Stimulated activated naive CD8-positive, alpha-beta T cell treated with anti-CD3 and anti-CD28 coated beads, Interleukin-15, Interleukin-2, amounts not matched to agents 100 ng/mL and 50 ng/mL, for 24 hours (primary cell): Measurements from ENCODE around the gene HDAC1.

ENCODE experiments used
- H3K27ac Mint-ChIP-seq: one replicate; pipeline ENCODE4 v1.8.0; 2021; ENCODE audit warnings: mild to moderate bottlenecking, mixed read lengths
- H3K27me3 Mint-ChIP-seq: one replicate; pipeline ENCODE4 v1.8.0; 2021; ENCODE audit warnings: mixed read lengths
- H3K36me3 Mint-ChIP-seq: one replicate; pipeline ENCODE4 v1.8.0; 2021; ENCODE audit warnings: low read depth, mixed read lengths
- H3K4me1 Mint-ChIP-seq: one replicate; pipeline ENCODE4 v1.8.0; 2021; ENCODE audit warnings: low read depth, mixed read lengths
- H3K4me3 Mint-ChIP-seq: one replicate; pipeline ENCODE4 v1.8.0; 2021; ENCODE audit warnings: mild to moderate bottlenecking, mixed read lengths
- H3K9me3 Mint-ChIP-seq: one replicate; pipeline ENCODE4 v1.8.0; 2021; ENCODE audit warnings: mixed read lengths

Gene HDAC1

DNA sequence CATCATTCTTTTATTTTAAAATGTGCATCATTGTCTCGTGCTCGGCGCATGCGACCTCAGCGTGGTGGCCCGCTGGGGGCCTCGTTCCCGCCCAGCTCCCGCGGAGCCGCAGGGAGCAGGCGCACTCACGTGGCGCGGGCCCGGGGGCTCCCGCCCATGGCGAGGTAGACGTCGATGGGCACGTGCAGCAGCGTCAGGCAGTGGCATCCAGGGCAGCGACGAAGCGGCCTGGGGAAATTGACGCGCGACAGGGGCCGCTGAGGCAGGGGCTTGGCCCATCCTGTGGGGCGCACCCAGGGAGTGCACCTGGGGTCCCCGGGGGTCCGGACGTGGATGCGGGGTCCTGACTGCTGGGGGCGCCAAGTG is 69.4 kb downstream of the HDAC1 start:
- Mint-ChIP-seq H3K4me3 (no peak overlapping the region), H3K27me3 (no peaks in the 10 kb centered on the region), H3K9me3 (no peaks in the 10 kb centered on the region), H3K27ac (no peak overlapping the region), H3K36me3 (peaks cover 18% of the 10 kb centered on the region), H3K4me1 (peaks cover 24% of the 10 kb centered on the region)

DNA sequence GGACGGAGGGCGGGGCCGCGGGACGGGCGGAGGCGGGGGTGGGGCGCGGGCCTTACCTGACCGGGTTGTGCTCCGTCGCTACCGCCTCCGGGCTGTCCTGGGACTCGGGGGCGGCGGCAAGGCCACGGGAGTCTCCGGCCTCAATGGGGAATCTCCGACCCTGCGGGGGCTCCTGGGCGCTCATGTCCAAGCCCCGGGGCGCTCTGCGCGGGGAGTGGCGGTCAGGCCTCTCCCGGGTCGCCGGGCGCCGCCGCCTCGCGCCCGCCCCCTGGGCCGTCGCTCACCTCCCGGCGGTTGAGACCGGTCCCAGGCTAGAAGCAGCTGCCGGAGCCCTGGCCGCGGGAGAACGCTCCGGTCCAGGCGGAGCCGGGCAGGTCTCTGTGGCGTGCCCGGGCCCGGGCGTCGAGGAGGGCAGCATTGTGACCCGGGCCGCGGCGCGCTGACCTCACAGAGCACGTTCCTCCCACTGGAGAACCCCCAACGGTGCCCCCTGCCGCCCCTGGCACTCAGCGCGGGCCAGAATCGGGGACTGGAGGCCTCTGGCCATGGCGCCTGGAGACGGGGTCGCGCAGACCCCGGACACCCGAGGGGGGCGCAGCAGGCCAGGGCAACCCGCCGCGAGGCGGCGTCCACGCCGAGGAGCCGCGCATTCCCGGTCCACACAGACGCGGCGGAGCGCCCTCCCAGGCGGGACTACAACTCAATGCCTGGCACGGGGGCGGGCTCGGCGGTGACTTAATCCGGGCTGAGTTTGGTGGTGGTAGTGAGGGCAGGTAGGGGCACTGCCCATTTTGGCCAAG is 70.0 kb downstream of the HDAC1 start:
- H3K27ac Mint-ChIP-seq, result no peak overlapping the region
- H3K27me3 Mint-ChIP-seq, result no peaks in the 10 kb centered on the region
- peaks cover 24% of the 10 kb centered on the region for H3K4me1 Mint-ChIP-seq
- no peaks in the 10 kb centered on the region for H3K9me3 Mint-ChIP-seq
- H3K36me3 Mint-ChIP-seq, result peaks cover 18% of the 10 kb centered on the region
- no peak overlapping the region for H3K4me3 Mint-ChIP-seq

DNA sequence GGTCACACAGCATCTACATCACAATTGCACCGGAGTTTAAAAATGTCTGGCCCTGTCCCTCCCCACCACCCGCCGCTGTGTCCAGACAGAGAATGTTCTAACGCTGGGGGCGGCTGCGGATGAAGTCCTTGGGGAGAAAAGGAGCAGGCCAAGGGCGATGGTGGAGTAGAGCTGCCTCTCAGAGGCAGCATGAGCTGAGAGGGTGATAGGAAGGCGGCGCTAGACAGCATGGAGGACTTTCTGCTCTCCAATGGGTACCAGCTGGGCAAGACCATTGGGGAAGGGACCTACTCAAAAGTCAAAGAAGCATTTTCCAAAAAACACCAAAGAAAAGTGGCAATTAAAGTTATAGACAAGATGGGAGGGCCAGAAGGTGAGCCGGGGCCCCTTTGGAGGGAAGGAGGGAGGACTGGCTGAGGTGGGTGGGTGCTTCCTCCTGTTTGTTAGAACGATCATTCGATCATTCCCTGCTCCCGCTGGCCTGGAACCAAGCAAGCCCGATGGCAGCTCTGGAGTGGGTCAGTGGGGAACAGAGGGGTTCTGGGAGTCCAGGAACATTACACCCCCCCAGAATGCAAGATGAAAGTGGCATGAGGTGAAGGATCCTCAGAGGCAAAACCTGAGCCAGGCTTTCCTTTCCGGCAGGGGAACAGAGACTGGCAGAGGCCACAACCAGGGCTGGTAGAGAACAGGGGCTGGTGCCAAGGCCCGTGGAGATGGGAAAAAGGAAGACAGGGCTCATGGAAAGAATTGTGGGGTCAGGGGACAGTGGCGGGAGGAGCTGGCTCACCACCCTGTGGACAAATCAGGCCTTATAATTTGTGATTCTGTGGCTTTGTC is 70.8 kb downstream of the HDAC1 start, which contains the start of the genes FAM229A and TSSK3:
FAM229A (minus strand) TSS at position 12 of the 840 bp plus-strand sequence. CDS start 394 bp downstream, outside the sequence.
TSSK3 (plus strand) TSS at position 66 of the 840 bp plus-strand sequence; CDS start at position 229, 163 bp downstream.
- peaks cover 24% of the 10 kb centered on the region for H3K4me1 Mint-ChIP-seq
- H3K4me3 Mint-ChIP-seq, result no peak within 1 kb of the TSS
- no peaks in the 10 kb centered on the region for H3K27me3 Mint-ChIP-seq
- no peak within 1 kb of the TSS for H3K27ac Mint-ChIP-seq
- H3K36me3 Mint-ChIP-seq, result peaks cover 18% of the 10 kb centered on the region
- H3K9me3 Mint-ChIP-seq, result no peaks in the 10 kb centered on the region

DNA sequence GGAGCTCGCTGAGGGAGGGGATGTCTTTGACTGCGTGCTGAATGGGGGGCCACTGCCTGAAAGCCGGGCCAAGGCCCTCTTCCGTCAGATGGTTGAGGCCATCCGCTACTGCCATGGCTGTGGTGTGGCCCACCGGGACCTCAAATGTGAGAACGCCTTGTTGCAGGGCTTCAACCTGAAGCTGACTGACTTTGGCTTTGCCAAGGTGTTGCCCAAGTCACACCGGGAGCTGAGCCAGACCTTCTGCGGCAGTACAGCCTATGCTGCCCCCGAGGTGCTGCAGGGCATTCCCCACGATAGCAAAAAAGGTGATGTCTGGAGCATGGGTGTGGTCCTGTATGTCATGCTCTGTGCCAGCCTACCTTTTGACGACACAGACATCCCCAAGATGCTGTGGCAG is 71.8 kb downstream of the HDAC1 start:
- no peaks in the 10 kb centered on the region for H3K27me3 Mint-ChIP-seq
- no peaks in the 10 kb centered on the region for H3K9me3 Mint-ChIP-seq
- H3K27ac Mint-ChIP-seq, result no peak overlapping the region
- H3K4me3 Mint-ChIP-seq, result no peak overlapping the region
- H3K36me3 Mint-ChIP-seq, result peaks cover 21% of the 10 kb centered on the region
- H3K4me1 Mint-ChIP-seq, result peaks cover 24% of the 10 kb centered on the region

DNA sequence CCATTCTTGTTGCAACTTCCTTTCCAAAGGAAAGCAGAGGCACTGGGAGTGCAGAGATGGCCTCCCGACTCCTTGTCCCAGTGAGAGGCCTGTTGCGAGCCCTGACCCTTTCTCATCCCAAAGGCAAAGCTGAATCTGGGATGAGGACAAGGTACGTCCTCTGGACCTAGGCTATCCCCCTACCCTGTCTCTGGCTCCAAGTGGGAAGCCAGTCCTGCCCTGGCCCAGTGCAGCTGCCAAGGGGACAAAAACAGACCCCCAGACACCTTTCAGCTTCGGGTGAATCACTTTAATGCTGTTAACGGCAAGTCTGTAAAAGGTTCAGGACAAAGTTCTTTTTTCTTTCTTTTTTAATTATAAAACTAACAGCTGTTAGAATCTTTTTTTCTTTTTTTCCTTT is 73.0 kb downstream of the HDAC1 start:
- no peaks in the 10 kb centered on the region for H3K9me3 Mint-ChIP-seq

DNA sequence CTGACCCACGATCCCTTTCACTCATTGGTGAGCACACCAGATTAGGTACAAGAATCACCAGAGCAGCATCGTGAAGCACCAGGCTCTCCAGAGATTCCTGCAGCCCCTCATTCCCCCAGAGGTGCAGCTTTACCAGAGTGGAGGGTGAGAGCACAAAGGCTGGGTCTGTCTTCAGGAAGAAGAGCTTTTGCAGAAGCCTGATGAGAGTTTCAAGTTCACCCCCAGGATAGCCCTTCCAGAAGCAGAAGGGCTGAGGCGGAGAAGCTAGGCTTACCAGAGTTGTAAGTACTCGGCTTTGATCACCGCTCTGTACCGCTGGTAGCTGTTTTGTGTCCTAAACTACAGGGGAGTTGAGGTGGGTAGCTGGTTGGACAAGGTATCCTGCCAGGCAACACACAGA is 73.6 kb downstream of the HDAC1 start:
- H3K9me3 Mint-ChIP-seq, result no peaks in the 10 kb centered on the region
- H3K27ac Mint-ChIP-seq, result no peak overlapping the region
- H3K4me1 Mint-ChIP-seq, result peaks cover 13% of the 10 kb centered on the region
- H3K4me3 Mint-ChIP-seq, result no peak overlapping the region
- peaks cover 30% of the 10 kb centered on the region for H3K36me3 Mint-ChIP-seq
- H3K27me3 Mint-ChIP-seq, result no peaks in the 10 kb centered on the region

More for the DNA sequence above, 73.0 kb downstream of the HDAC1 start:
- no peaks in the 10 kb centered on the region for H3K27me3 Mint-ChIP-seq
- no peak overlapping the region for H3K27ac Mint-ChIP-seq
- peaks cover 30% of the 10 kb centered on the region for H3K36me3 Mint-ChIP-seq
- peaks cover 19% of the 10 kb centered on the region for H3K4me1 Mint-ChIP-seq
- no peak overlapping the region for H3K4me3 Mint-ChIP-seq

DNA sequence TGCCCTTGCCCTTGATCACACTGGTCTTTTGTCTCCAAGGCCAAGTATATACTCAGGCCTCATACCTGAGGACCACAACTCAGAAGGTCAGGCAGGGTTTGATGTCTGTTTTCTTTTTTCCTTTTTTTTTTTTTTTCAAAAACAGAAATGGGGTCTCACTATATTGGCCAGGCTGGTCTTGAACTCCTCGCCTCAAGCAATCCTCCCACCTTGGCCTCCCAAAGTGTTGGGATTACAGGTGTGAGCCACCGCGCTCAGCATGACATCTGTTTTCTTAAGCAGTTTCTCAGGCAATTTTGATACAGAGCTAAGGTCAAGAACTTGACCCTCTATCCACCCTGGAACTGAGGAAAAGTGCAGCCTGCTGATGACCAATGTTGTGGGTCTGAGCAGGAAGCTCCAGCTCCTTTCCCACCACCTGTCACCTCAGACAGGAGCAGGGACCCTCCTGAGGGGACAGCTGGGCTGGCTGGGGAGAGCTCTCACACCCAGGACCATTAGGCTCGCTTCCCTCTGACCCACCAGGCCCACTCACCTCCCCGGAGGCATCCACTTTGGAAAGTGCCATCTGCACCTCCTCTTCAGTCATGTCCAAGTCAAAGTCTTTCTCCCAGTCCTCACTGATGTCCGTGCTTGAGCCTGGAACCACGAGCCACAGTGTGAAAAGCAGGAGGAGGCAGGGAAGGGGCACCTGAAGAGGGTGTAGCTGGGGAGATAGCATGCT is 76.2 kb downstream of the HDAC1 start:
- H3K36me3 Mint-ChIP-seq, result peaks cover 27% of the 10 kb centered on the region
- H3K4me3 Mint-ChIP-seq, result no peak overlapping the region
- no peaks in the 10 kb centered on the region for H3K9me3 Mint-ChIP-seq
- no peak overlapping the region for H3K27ac Mint-ChIP-seq
- H3K4me1 Mint-ChIP-seq, result peaks cover 16% of the 10 kb centered on the region
- no peaks in the 10 kb centered on the region for H3K27me3 Mint-ChIP-seq

DNA sequence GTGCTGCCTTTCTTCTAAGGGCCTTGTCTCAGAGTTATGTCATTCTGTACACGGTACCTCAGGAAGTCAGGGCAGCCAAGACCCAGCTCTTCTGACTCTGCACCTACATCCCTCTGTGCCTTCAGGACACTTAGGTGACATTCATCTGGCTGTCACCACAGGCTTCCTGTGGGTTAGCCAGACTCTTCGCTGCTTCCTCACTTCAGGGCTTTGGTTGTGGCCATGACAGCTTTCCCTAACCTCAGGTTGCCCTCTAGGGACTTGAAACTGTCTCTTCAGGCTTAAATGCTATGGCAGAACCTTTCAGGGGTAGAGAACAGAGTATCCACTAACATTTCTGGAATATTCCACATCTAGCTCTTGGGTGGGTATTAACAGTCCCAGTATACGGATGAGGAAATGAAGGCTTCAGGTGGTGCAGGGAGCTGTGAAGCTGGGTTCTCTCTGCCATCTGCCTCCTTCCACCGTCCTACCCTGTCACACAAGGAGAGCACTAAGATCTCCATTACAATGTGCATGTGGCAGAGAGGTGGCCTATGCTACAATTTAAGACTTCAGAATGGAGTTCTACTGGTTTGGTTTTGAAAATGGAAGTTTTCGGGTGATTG is 80.4 kb downstream of the HDAC1 start:
- Mint-ChIP-seq H3K4me3 (no peak overlapping the region), H3K4me1 (peaks cover 17% of the 10 kb centered on the region), H3K27me3 (no peaks in the 10 kb centered on the region), H3K36me3 (peaks cover 26% of the 10 kb centered on the region), H3K9me3 (no peaks in the 10 kb centered on the region), H3K27ac (no peak overlapping the region)

DNA sequence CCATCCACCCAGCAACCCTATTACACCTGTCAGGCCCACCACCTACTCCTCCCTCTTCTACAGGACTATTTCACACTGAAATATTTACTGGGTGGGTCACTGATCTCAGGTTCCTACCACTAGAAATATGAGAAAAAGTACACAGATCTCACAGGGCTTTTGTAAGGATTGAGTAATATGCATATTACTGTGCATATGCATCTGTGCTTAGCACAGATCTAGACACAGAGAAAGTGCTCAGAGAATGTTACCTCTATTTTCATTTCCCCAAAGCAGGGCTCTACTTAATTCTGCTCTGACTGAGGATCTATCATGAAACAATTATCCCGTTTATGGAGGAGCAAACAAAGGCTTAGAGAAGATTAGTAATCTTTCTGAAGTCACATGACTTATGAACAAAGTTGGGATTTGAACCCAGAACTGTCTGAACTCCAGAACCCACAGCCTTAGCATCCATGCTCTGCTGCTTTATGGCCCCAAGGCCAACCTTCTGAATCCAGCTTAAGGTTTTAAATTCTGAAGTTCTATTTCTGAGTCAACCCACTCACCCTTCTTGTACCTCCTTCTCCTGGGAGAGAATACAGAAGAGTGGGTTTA is 82.2 kb downstream of the HDAC1 start:
- peaks cover 17% of the 10 kb centered on the region for H3K4me1 Mint-ChIP-seq
- H3K36me3 Mint-ChIP-seq, result peaks cover 32% of the 10 kb centered on the region
- H3K4me3 Mint-ChIP-seq, result no peak overlapping the region
- no peaks in the 10 kb centered on the region for H3K9me3 Mint-ChIP-seq
- no peaks in the 10 kb centered on the region for H3K27me3 Mint-ChIP-seq
- H3K27ac Mint-ChIP-seq, result no peak overlapping the region

DNA sequence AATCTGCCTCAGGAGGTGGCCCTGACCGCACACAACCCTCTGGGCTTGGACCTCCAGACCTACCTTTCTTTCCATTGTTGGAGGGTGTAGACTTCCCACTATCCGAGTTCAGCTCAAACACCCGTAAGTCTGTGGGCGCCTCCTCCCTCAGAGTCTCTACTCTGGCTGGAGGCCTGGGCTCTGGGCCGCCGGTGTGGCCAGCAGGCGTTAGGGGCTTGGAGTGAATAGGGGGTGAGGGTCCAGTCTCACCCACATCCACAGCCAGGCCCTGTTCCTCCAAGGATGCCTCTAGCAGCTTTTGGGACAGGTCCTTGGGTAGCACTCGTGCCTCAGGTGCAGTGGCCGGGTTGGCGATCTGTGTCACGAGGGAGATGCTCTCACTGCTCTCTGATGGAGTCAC is 84.3 kb downstream of the HDAC1 start:
- H3K4me3 Mint-ChIP-seq, result no peak overlapping the region
- peaks cover 17% of the 10 kb centered on the region for H3K4me1 Mint-ChIP-seq
- peaks cover 42% of the 10 kb centered on the region for H3K36me3 Mint-ChIP-seq
- no peaks in the 10 kb centered on the region for H3K9me3 Mint-ChIP-seq
- no peaks in the 10 kb centered on the region for H3K27me3 Mint-ChIP-seq
- no peak overlapping the region for H3K27ac Mint-ChIP-seq

DNA sequence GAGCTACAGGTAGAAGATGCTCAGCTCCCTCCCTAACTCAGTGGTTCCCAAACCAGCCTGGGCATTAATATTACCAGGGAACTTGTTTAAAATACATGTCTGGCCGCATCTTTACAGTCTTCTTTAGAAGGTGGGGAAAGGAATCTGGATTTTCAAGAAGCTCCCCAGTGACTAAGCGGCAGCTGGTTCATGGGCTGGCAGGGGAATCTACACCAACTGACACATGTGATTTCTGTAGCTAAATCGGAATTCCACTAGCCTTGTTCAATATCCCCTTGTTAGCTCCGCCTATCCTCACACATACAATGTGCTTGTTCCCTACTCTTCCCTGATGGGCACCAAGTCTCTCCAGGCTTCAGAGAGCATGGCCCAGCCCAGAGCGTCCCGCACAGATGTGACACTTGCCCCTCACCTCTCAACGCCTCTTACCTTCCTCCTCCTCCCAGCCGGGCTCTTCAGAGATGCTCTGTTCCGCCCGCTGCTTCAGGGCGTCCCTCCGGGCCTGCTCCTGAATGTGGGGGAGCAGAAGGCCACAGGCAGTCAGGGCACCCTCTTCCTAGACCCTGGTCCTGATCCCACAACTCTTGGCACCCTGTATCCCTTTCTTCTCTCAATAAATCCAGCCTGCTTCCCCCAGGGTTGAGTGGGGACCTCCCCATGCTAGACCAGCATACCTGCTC is 85.8 kb downstream of the HDAC1 start:
- H3K4me3 Mint-ChIP-seq, result no peak overlapping the region

DNA sequence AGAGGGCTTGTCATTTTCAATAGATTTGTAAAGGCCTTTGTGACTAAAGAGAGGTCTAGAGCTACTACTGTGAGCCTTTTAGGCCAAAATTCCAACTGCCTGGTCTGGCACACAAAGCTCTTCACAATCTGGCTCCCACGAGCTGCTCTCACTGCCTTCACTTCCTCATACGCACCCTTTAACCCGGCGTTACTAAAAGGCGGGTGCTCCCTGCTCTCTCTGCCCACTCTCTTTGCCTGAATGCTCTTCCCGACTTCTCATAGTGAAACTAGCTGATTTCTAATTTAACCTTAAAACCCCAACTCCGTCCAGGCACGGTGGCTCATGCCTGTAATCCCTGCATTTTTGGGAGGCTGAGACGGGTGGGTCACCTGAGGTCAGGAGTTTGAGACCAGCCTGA is 88.2 kb downstream of the HDAC1 start:
- no peaks in the 10 kb centered on the region for H3K4me1 Mint-ChIP-seq
- H3K4me3 Mint-ChIP-seq, result no peak overlapping the region
- H3K27me3 Mint-ChIP-seq, result no peaks in the 10 kb centered on the region
- H3K27ac Mint-ChIP-seq, result no peak overlapping the region
- H3K36me3 Mint-ChIP-seq, result peaks cover 55% of the 10 kb centered on the region
- no peaks in the 10 kb centered on the region for H3K9me3 Mint-ChIP-seq

More for the DNA sequence above, 85.8 kb downstream of the HDAC1 start:
- no peaks in the 10 kb centered on the region for H3K27me3 Mint-ChIP-seq
- H3K27ac Mint-ChIP-seq, result no peak overlapping the region
- peaks cover 5% of the 10 kb centered on the region for H3K4me1 Mint-ChIP-seq
- peaks cover 41% of the 10 kb centered on the region for H3K36me3 Mint-ChIP-seq
- H3K9me3 Mint-ChIP-seq, result no peaks in the 10 kb centered on the region
